Kidney (tissue), 14 donors: ENCODE data around the gene ITCH. TPM values are rescaled to one million over a fixed set of nuclear protein-coding genes. Genes with fewer than 3 reads are reported as not detected.
"Not testable (repeated sequence)": the region's sequence is repeated elsewhere in the genome, so short reads cannot be mapped to it uniquely, and the experiment has no call there.

Experiments used
- DNase-seq, 5 donors: peaks; one replicate each; pipeline ENCODE4 v3.0.0-alpha.2; 2013 to 2020
- FAIRE-seq: peaks from 2 replicates; lab custom pipeline; 2012; peaks lifted over from hg19 to GRCh38; lab: Jason Lieb, UNC
- H3K27ac ChIP-seq, 2 donors: one replicate each; pipeline ENCODE4 v1.7.0; 2013; ENCODE audit warnings: low read depth in 2 of 2, low read length in 2 of 2, inconsistent platforms in 1 of 2
- H3K27me3 ChIP-seq: one replicate; pipeline ENCODE4 v1.7.1; 2013; ENCODE audit warnings: low read length, inconsistent platforms; ENCODE audit not compliant: control insufficient read depth, insufficient read depth
- H3K36me3 ChIP-seq, 3 donors: one replicate each; pipeline versions ENCODE4 v1.7.0 to v1.7.1; 2013; ENCODE audit warnings: low read length in 3 of 3, control low read depth in 1 of 3, inconsistent platforms in 1 of 3; ENCODE audit not compliant: insufficient read depth in 3 of 3, control insufficient read depth in 2 of 3
- H3K4me1 ChIP-seq, 3 donors: one replicate each; pipeline versions ENCODE4 v1.7.0 to v1.7.1; 2013; ENCODE audit warnings: low read length in 3 of 3, inconsistent platforms in 1 of 3, low read depth in 1 of 3; ENCODE audit not compliant: control insufficient read depth in 2 of 3, insufficient read depth in 2 of 3
- H3K4me3 ChIP-seq, 3 donors: one replicate each; pipeline versions ENCODE4 v1.7.0 to v1.8.1; 2013; ENCODE audit warnings: low read length in 3 of 3, control low read depth in 1 of 3, inconsistent platforms in 1 of 3
- H3K9ac ChIP-seq, 3 donors: one replicate each; pipeline versions ENCODE4 v1.7.0 to v1.7.1; 2013; ENCODE audit warnings: low read length in 3 of 3, control low read depth in 1 of 3, inconsistent platforms in 1 of 3
- H3K9me3 ChIP-seq, 3 donors: one replicate each; pipeline versions ENCODE4 v1.7.0 to v1.7.1; 2013; ENCODE audit warnings: low read length in 3 of 3, control low read depth in 1 of 3, inconsistent platforms in 1 of 3; ENCODE audit not compliant: control insufficient read depth in 2 of 3, insufficient read depth in 1 of 3
- intact Hi-C: fragments of 100-400 bp; cut with DNase I; formaldehyde crosslinking; loops from one replicate; pipeline ENCODE4 v1.11.1; 2022
- polyA plus RNA-seq: library from polyadenylated mRNA; stranded (reverse); fragments of 350-450 nt; fragmentation: Illumina TruSeq; extraction: RNeasy Lipid Tissue Mini Kit (QIAGEN cat#74804); gene quantifications from one replicate; pipeline ENCODE4 v1.2.3, GENCODE V29; 2014; ENCODE audit warnings: low read depth, low replicate concordance; ENCODE audit not compliant: insufficient read depth
- total RNA-seq: library from RNA; stranded (reverse); fragmentation: NEBNext Ultra II Directional; extraction: Animal tissue kit (Norgen Biotek cat#: 25700); gene quantifications from one replicate; pipeline ENCODE4 v1.2.1, GENCODE V29; 2021
- TF ChIP-seq, protein P1 (sequence below): IDR thresholded peaks from 3 replicates; pipeline ENCODE4 v1.5.1; 2012; ENCODE audit warnings: mild to moderate bottlenecking, moderate library complexity, borderline replicate concordance; ENCODE audit not compliant: insufficient read depth; ENCODE audit errors: extremely low read depth
- donor health status: control.
- donor health status: control.
- donor health status: control.
- donor health status: control.
- donor health status: control.
- donor health status: DM: yes; HTN: yes; CAD: no.
- donor health status: Normal renal cell carcinoma (clear cell type).

ITCH gene
- total and polyA plus RNA-seq, 2 donors from 2014 or later: 10.1 to 63.1 TPM

DNA sequence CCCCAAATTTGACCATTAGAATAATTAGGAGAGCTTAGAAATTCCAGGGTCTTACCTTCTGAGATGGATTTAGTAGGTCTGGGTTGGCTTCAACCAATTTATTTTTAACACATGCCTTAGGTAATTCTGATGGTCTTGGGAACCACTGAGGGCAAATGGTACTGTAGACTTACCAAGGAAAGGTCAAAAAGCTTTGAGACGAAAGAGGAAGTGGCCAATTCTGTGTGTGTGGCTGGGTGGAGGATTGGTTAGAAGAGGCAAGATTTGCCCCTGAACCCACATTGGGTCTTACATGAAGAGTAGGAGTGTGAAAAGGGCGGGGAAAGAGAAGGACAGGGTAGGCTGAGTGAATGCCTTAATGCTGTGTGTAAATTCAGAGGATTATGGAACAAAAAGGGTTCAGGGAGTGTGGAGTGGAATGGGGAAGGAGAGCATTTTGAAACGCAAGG lies 2.7 kb downstream of the ITCH start:
- Histone ChIP-seq H3K4me3 (peak overlapping the region in 1 of 3 donors; percentile 18), H3K9me3 (no peaks in the 10 kb centered on the region), H3K9ac (no peak overlapping the region), H3K36me3 (peaks cover 0 to 13% (median 6%) of the 10 kb centered on the region in 3 donors), H3K4me1 (peaks cover 0 to 10% (median 9%) of the 10 kb centered on the region in 3 donors), H3K27me3 (no peaks in the 10 kb centered on the region), H3K27ac (peak overlapping the region in 1 of 2 donors; percentile 60)
- DNase-seq (no peak), FAIRE-seq (no peak)
- TF ChIP-seq, protein P1, sequence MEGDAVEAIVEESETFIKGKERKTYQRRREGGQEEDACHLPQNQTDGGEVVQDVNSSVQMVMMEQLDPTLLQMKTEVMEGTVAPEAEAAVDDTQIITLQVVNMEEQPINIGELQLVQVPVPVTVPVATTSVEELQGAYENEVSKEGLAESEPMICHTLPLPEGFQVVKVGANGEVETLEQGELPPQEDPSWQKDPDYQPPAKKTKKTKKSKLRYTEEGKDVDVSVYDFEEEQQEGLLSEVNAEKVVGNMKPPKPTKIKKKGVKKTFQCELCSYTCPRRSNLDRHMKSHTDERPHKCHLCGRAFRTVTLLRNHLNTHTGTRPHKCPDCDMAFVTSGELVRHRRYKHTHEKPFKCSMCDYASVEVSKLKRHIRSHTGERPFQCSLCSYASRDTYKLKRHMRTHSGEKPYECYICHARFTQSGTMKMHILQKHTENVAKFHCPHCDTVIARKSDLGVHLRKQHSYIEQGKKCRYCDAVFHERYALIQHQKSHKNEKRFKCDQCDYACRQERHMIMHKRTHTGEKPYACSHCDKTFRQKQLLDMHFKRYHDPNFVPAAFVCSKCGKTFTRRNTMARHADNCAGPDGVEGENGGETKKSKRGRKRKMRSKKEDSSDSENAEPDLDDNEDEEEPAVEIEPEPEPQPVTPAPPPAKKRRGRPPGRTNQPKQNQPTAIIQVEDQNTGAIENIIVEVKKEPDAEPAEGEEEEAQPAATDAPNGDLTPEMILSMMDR: no peak
- intact Hi-C loops: no loop called here

GRCh38 chr20:34367155-34367554 lies 4.1 kb downstream of the ITCH start:
- no peak overlapping the region for H3K4me3 ChIP-seq
- DNase-seq: no peak
- peaks cover 0 to 13% (median 6%) of the 10 kb centered on the region in 3 donors for H3K36me3 ChIP-seq
- no peaks in the 10 kb centered on the region for H3K27me3 ChIP-seq
- H3K4me1 ChIP-seq: peaks cover 0 to 10% (median 9%) of the 10 kb centered on the region in 3 donors
- no peak for FAIRE-seq
- H3K27ac ChIP-seq: no peak overlapping the region
- no peaks in the 10 kb centered on the region for H3K9me3 ChIP-seq
- intact Hi-C loops: no loop called here
- TF ChIP-seq, protein P1: no peak
- no peak overlapping the region for H3K9ac ChIP-seq

GRCh38 chr20:34367911-34368310 lies 4.8 kb downstream of the ITCH start:
- FAIRE-seq, H3K27me3 ChIP-seq, H3K9me3 ChIP-seq, H3K4me1 ChIP-seq, H3K9ac ChIP-seq, H3K4me3 ChIP-seq, intact Hi-C loops, H3K27ac ChIP-seq: not testable (repeated sequence)
- peak in 1 of 5 donors; percentile 7 for DNase-seq
- peaks cover 0 to 13% (median 6%) of the 10 kb centered on the region in 3 donors for H3K36me3 ChIP-seq

GRCh38 chr20:34368547-34368946 lies 5.5 kb downstream of the ITCH start:
- TF ChIP-seq, protein P1: no peak

More at GRCh38 chr20:34368547-34368946, 5.5 kb downstream of the ITCH start:
- Histone ChIP-seq H3K27me3 (no peaks in the 10 kb centered on the region), H3K4me1 (peaks cover 0 to 10% (median 9%) of the 10 kb centered on the region in 3 donors), H3K27ac (no peak overlapping the region), H3K9ac (no peak overlapping the region), H3K4me3 (no peak overlapping the region), H3K36me3 (peaks cover 0 to 13% (median 6%) of the 10 kb centered on the region in 3 donors), H3K9me3 (no peaks in the 10 kb centered on the region)
- DNase-seq (peak in 1 of 5 donors; percentile 9), FAIRE-seq (no peak)
- intact Hi-C loops: no loop called here
